Activated T-cell treated with anti-CD3 and anti-CD28 coated beads, Interleukin-2, amount 50 U/mL, for 72 hours (primary cell): Measurements from ENCODE around the gene RAB3GAP1. TPM values are rescaled to one million over a fixed set of nuclear protein-coding genes. Genes with fewer than 3 reads are reported as not detected.
A peak's percentile ranks its signal among the peaks of the same experiment; 100 is the strongest.
"Not testable (repeated sequence)": the region's sequence is repeated elsewhere in the genome, so short reads cannot be mapped to it uniquely, and the experiment has no call there.

ENCODE experiments used
- ATAC-seq, 2 donors: fragments of 150-1000 bp; cut with Tn5 transposase; replicated peaks in 1 of 2; 2 replicates each; pipeline ENCODE4 v1.10.0; 2021; ENCODE audit warnings: moderate library complexity in 2 of 2, mild to moderate bottlenecking in 1 of 2
- DNase-seq, 2 donors: peaks; one replicate each; pipeline ENCODE4 v3.0.0; 2021 to 2022; ENCODE audit warnings: mixed read lengths in 1 of 2
- H3K27ac Mint-ChIP-seq: one replicate; pipeline ENCODE4 v1.8.0; 2022; ENCODE audit warnings: mild to moderate bottlenecking, moderate library complexity, mixed read lengths
- H3K27me3 Mint-ChIP-seq: one replicate; pipeline ENCODE4 v1.8.0; 2022; ENCODE audit warnings: low read depth, mixed read lengths
- H3K36me3 Mint-ChIP-seq, 2 donors: one replicate each; pipeline ENCODE4 v1.8.0; 2022; ENCODE audit warnings: mixed read lengths in 2 of 2, mild to moderate bottlenecking in 1 of 2; ENCODE audit not compliant: insufficient read depth in 2 of 2
- H3K4me1 Mint-ChIP-seq: one replicate; pipeline ENCODE4 v1.8.0; 2022; ENCODE audit warnings: low read depth, mixed read lengths
- H3K4me3 Mint-ChIP-seq, 2 donors: one replicate each; pipeline ENCODE4 v1.8.0; 2022; ENCODE audit warnings: mild to moderate bottlenecking in 2 of 2, mixed read lengths in 2 of 2, moderate library complexity in 2 of 2
- H3K9me3 Mint-ChIP-seq, 2 donors: one replicate each; pipeline ENCODE4 v1.8.0; 2022; ENCODE audit warnings: mixed read lengths in 2 of 2
- total RNA-seq, 2 donors: library from RNA; stranded (reverse); gene quantifications; one replicate each; pipeline ENCODE4 v1.2.3, GENCODE V29; 2022

The RAB3GAP1 gene
- total RNA-seq, 2 donors from 2014 or later = 51.4 to 59.7 TPM

GRCh38 chr2:135066710-135067109, 14.6 kb downstream of the RAB3GAP1 start:
- H3K4me1 Mint-ChIP-seq = peaks cover 34% of the 10 kb centered on the region
- no peaks in the 10 kb centered on the region for H3K27me3 Mint-ChIP-seq
- peak overlapping the region; percentile 63 for H3K27ac Mint-ChIP-seq
- peaks cover 0 to under 1% of the 10 kb centered on the region in 2 donors for H3K9me3 Mint-ChIP-seq
- no peak overlapping the region for H3K4me3 Mint-ChIP-seq
- ATAC-seq (no peak), DNase-seq (no peak)
- H3K36me3 Mint-ChIP-seq = peaks cover 17 to 51% of the 10 kb centered on the region in 2 donors

- ATAC-seq (no peak), DNase-seq (no peak)
- Mint-ChIP-seq H3K27me3 (no peaks in the 10 kb centered on the region), H3K9me3 (peaks cover 9 to 10% of the 10 kb centered on the region in 2 donors), H3K27ac (no peak overlapping the region), H3K4me1 (peaks cover 20% of the 10 kb centered on the region), H3K36me3 (peaks cover 21 to 43% of the 10 kb centered on the region in 2 donors), H3K4me3 (no peak overlapping the region)
Observed at GRCh38 chr2:135072125-135072997, 20.3 kb downstream of the RAB3GAP1 start.

- DNase-seq (no peak), ATAC-seq (no peak)
- Mint-ChIP-seq H3K9me3 (peaks cover 10 to 11% of the 10 kb centered on the region in 2 donors), H3K27ac (no peak overlapping the region), H3K27me3 (no peaks in the 10 kb centered on the region), H3K36me3 (peaks cover 21 to 44% of the 10 kb centered on the region in 2 donors), H3K4me1 (peaks cover 13% of the 10 kb centered on the region), H3K4me3 (no peak overlapping the region)
Observed at GRCh38 chr2:135074216-135074615, 22.1 kb downstream of the RAB3GAP1 start.

GRCh38 chr2:135076556-135076955, 24.5 kb downstream of the RAB3GAP1 start:
- Mint-ChIP-seq H3K27me3 (no peaks in the 10 kb centered on the region), H3K4me1 (peaks cover 5% of the 10 kb centered on the region), H3K27ac (no peak overlapping the region), H3K36me3 (peaks cover 16 to 37% of the 10 kb centered on the region in 2 donors), H3K4me3 (no peak overlapping the region), H3K9me3 (peaks cover 10 to 14% of the 10 kb centered on the region in 2 donors)
- ATAC-seq = no peak
- no peak for DNase-seq

DNA sequence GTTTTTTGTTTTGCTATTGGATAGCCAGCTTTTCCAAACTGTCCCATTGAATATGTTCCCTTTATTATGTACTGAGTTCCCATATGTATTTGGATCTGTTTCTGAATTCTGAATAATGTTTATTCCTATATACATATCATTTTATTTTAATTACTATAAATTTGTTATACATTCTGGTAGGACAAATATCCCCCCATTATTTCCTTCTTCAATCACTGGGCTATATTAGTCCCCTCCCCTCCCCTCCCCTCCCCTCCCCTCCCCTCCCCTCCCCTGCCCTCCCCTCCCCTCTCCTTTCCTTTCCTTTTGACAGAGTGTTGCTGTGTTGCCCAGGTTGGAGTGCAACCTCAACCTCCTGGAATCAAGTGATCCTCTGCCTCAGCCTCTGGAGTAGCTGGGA, 26.3 kb downstream of the RAB3GAP1 start:
- H3K4me3 Mint-ChIP-seq = no peak overlapping the region
- DNase-seq (no peak), ATAC-seq (no peak)
- H3K27ac Mint-ChIP-seq = no peak overlapping the region
- no peaks in the 10 kb centered on the region for H3K27me3 Mint-ChIP-seq
- H3K4me1 Mint-ChIP-seq = peaks cover 5% of the 10 kb centered on the region
- peaks cover 2 to 5% of the 10 kb centered on the region in 2 donors for H3K9me3 Mint-ChIP-seq
- peaks cover 6 to 32% of the 10 kb centered on the region in 2 donors for H3K36me3 Mint-ChIP-seq

GRCh38 chr2:135086222-135086621, 34.1 kb downstream of the RAB3GAP1 start:
- ATAC-seq (peak in 1 of 2 donors; percentile 48), DNase-seq (no peak)
- Mint-ChIP-seq H3K4me3 (no peak overlapping the region), H3K9me3 (peaks cover 2 to 3% of the 10 kb centered on the region in 2 donors), H3K27me3 (no peaks in the 10 kb centered on the region), H3K36me3 (peaks cover 7 to 35% of the 10 kb centered on the region in 2 donors), H3K27ac (no peak overlapping the region), H3K4me1 (peaks cover 28% of the 10 kb centered on the region)

GRCh38 chr2:135089597-135089996, 37.5 kb downstream of the RAB3GAP1 start:
- not testable (repeated sequence) for H3K27ac Mint-ChIP-seq, H3K4me3 Mint-ChIP-seq, DNase-seq, H3K27me3 Mint-ChIP-seq, H3K9me3 Mint-ChIP-seq, ATAC-seq
- H3K36me3 Mint-ChIP-seq = peaks cover 12 to 31% of the 10 kb centered on the region in 2 donors
- H3K4me1 Mint-ChIP-seq = peaks cover 26% of the 10 kb centered on the region

DNA sequence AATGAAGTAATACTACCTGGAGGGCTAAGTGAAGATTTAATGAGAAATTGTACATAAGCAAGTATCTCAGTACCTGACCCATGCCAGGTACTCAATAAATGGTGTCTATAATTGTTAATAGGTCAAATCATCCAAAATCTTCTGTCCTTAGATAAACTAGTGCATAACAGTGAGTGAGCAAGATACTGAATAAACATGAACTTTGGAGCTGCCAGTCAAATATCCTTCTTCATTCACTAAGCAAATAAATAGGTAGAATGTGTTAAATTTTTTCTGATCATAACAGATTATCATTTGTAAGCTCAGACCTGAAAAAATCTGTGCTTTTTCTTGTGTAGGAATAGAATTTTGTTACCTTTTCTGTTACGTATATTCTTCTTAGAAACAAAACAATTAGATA, 39.6 kb downstream of the RAB3GAP1 start:
- Mint-ChIP-seq H3K36me3 (peaks cover 14 to 31% of the 10 kb centered on the region in 2 donors), H3K4me3 (no peak overlapping the region), H3K27me3 (no peaks in the 10 kb centered on the region), H3K27ac (no peak overlapping the region), H3K4me1 (peaks cover 7% of the 10 kb centered on the region), H3K9me3 (peaks cover 2 to 3% of the 10 kb centered on the region in 2 donors)
- DNase-seq = no peak
- ATAC-seq = no peak

DNA sequence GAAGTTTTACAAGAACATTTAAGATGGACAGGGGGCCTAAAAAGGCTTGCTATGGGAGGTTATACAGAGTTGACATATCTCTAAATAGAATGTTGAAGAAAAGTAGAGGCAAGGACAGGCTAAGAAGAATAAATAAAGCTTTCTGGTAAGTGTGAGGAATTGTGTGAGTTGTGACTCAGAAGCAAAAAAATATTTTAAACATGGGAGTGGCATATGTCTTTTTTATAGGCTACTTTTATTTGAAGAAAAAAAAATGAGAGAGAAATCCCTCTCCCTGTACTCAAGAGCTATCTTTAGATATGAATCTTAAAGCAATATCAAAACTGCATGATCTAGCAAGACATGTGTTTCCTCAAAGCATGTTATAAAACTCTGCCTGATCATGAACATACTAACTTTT, 41.1 kb downstream of the RAB3GAP1 start:
- peaks cover 0 to 1% of the 10 kb centered on the region in 2 donors for H3K9me3 Mint-ChIP-seq
- DNase-seq = no peak
- no peak overlapping the region for H3K4me3 Mint-ChIP-seq
- H3K4me1 Mint-ChIP-seq = peaks cover 5% of the 10 kb centered on the region
- no peak for ATAC-seq
- no peaks in the 10 kb centered on the region for H3K27me3 Mint-ChIP-seq
- H3K36me3 Mint-ChIP-seq = peaks cover 11 to 30% of the 10 kb centered on the region in 2 donors
- peak overlapping the region; percentile 4 for H3K27ac Mint-ChIP-seq

DNA sequence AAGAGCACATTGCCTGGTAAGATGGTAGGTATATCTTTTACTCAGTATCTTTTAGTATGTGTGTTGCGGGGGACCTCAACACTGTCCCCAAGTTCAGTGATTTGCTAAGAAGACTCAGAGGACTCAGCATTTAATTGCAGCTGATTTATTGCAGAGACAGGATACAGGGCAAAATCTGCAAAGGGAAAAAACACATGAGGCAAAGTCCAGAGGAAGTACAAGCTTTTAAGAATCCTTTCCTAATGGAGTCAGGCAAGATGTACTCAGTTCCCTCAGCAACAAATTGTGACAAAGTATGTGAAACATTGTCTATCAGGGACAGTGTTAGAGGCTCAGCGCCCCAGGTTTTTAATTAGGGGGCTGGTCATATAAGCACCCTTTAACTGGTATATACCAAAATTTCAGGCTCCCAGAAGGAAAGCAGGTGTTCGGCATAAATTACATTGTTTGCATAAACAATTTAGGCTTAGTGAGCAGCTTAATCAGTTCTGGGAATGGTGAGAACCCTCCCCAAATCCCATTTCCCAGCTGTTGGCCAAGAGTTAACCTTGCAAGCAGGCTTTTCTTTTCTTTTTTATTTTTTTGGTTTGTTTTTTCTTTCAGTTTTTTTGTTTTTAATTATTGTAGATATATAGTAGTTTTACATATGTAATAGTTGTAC, 41.7 kb downstream of the RAB3GAP1 start:
- ATAC-seq = no peak
- no peak overlapping the region for H3K4me3 Mint-ChIP-seq
- no peak overlapping the region for H3K27ac Mint-ChIP-seq
- peaks cover 11 to 29% of the 10 kb centered on the region in 2 donors for H3K36me3 Mint-ChIP-seq
- H3K9me3 Mint-ChIP-seq = no peaks in the 10 kb centered on the region
- no peak for DNase-seq
- H3K27me3 Mint-ChIP-seq = no peaks in the 10 kb centered on the region
- H3K4me1 Mint-ChIP-seq = peaks cover 6% of the 10 kb centered on the region

- peaks cover 12 to 26% of the 10 kb centered on the region in 2 donors for H3K36me3 Mint-ChIP-seq
Observed at GRCh38 chr2:135094508-135094907, 42.4 kb downstream of the RAB3GAP1 start.

GRCh38 chr2:135095591-135095990, 43.5 kb downstream of the RAB3GAP1 start:
- Mint-ChIP-seq H3K36me3 (peaks cover 10 to 24% of the 10 kb centered on the region in 2 donors), H3K4me3 (no peak overlapping the region), H3K27ac (peak overlapping the region; percentile 20), H3K27me3 (no peaks in the 10 kb centered on the region), H3K4me1 (peaks cover 15% of the 10 kb centered on the region), H3K9me3 (no peaks in the 10 kb centered on the region)
- DNase-seq (no peak), ATAC-seq (no peak)

More at GRCh38 chr2:135094508-135094907, 42.4 kb downstream of the RAB3GAP1 start:
- DNase-seq (no peak), ATAC-seq (no peak)
- H3K4me3 Mint-ChIP-seq = no peak overlapping the region
- H3K9me3 Mint-ChIP-seq = no peaks in the 10 kb centered on the region
- H3K27me3 Mint-ChIP-seq = no peaks in the 10 kb centered on the region
- peaks cover 13% of the 10 kb centered on the region for H3K4me1 Mint-ChIP-seq
- H3K27ac Mint-ChIP-seq = peak overlapping the region; percentile 24
